PC-3 (cell line): Measurements from ENCODE around the gene SUCLA2.

ENCODE experiments used
- EZH2 ChIP-seq: fragments of 300-600 bp; sonication (generic); IDR thresholded peaks from one replicate; pipeline ENCODE4 v1.6.1; 2017; ENCODE audit warnings: antibody characterized with exemption, mild to moderate bottlenecking, low read length; ENCODE audit not compliant: unreplicated experiment
- EZH2phosphoT487 ChIP-seq: fragments of 300-600 bp; sonication (generic); IDR thresholded peaks from 2 replicates; pipeline ENCODE4 v1.6.1; 2018; ENCODE audit warnings: mild to moderate bottlenecking, antibody characterized with exemption, low read length, borderline replicate concordance
- TF ChIP-seq, protein P1 (sequence below): fragments of 300-600 bp; sonication (generic); conservative IDR thresholded peaks from 2 replicates; pipeline ENCODE4 v1.5.1; 2017; ENCODE audit warnings: antibody characterized with exemption, low read depth, mild to moderate bottlenecking, low read length

GRCh38 chr13:47976325-47976724 lies 24.7 kb downstream of the SUCLA2 start:
- TF ChIP-seq, protein P1, sequence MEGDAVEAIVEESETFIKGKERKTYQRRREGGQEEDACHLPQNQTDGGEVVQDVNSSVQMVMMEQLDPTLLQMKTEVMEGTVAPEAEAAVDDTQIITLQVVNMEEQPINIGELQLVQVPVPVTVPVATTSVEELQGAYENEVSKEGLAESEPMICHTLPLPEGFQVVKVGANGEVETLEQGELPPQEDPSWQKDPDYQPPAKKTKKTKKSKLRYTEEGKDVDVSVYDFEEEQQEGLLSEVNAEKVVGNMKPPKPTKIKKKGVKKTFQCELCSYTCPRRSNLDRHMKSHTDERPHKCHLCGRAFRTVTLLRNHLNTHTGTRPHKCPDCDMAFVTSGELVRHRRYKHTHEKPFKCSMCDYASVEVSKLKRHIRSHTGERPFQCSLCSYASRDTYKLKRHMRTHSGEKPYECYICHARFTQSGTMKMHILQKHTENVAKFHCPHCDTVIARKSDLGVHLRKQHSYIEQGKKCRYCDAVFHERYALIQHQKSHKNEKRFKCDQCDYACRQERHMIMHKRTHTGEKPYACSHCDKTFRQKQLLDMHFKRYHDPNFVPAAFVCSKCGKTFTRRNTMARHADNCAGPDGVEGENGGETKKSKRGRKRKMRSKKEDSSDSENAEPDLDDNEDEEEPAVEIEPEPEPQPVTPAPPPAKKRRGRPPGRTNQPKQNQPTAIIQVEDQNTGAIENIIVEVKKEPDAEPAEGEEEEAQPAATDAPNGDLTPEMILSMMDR = no peak
- TF ChIP-seq EZH2 (no peak), EZH2phosphoT487 (no peak)
